Ascending aorta (tissue), 2 donors: Measurements from ENCODE around the gene CADM2. TPM values are rescaled to one million over a fixed set of nuclear protein-coding genes. Genes with fewer than 3 reads are reported as not detected.
"Not testable (repeated sequence)": the region's sequence is repeated elsewhere in the genome, so short reads cannot be mapped to it uniquely, and the experiment has no call there.

ENCODE experiments used
- DNase-seq, 2 donors: peaks; one replicate each; pipeline ENCODE4 v3.0.0-alpha.2; 2019; ENCODE audit warnings: low spot score in 2 of 2
- H3K27ac ChIP-seq, 2 donors: fragments of 200-600 bp; sonication (generic); one replicate each; pipeline ENCODE4 v1.5.1; 2016 to 2017; ENCODE audit warnings: mild to moderate bottlenecking in 1 of 2
- H3K27me3 ChIP-seq: fragments of 200-600 bp; sonication (generic); one replicate; pipeline ENCODE4 v1.5.1; 2017
- H3K36me3 ChIP-seq, 2 donors: fragments of 200-600 bp; sonication (generic); one replicate each; pipeline ENCODE4 v1.5.1; 2016
- H3K4me1 ChIP-seq, 2 donors: fragments of 200-600 bp; sonication (generic); one replicate each; pipeline ENCODE4 v1.5.1; 2016 to 2017; ENCODE audit warnings: mild to moderate bottlenecking in 1 of 2
- H3K4me3 ChIP-seq, 2 donors: fragments of 200-600 bp; sonication (generic); one replicate each; pipeline ENCODE4 v1.5.1; 2016 to 2017; ENCODE audit warnings: mild to moderate bottlenecking in 1 of 2
- H3K9me3 ChIP-seq, 2 donors: fragments of 200-600 bp; sonication (generic); one replicate each; pipeline ENCODE4 v1.5.1; 2016
- CTCF ChIP-seq, 3 experiments: fragments of 200-600 bp in 2 of 3; fragments of 450-650 bp in 1 of 3; sonication (generic) in 2 of 3; IDR thresholded peaks; one replicate each; pipeline ENCODE4 v1.5.1; 2016 to 2019; ENCODE audit warnings: antibody characterized with exemption in 3 of 3, mild to moderate bottlenecking in 1 of 3, moderate library complexity in 1 of 3
- intact Hi-C: fragments of 100-400 bp; cut with DNase I; formaldehyde crosslinking; loops from one replicate; pipeline ENCODE4 v1.15.1; 2023
- total RNA-seq: library from RNA; depleted of rRNA; stranded (reverse); fragments of >200 nt; gene quantifications from one replicate; pipeline ENCODE4 v1.1.0, GENCODE V29; 2016

Gene CADM2
- total RNA-seq, 1 donor from 2014 or later, result 23.0 TPM

GRCh38 chr3:85950435-85950834 is 991.6 kb downstream of the CADM2 start:
- Histone ChIP-seq H3K36me3 (no peaks in the 10 kb centered on the region), H3K4me1 (no peaks in the 10 kb centered on the region), H3K4me3 (no peak overlapping the region), H3K9me3 (no peaks in the 10 kb centered on the region), H3K27ac (no peak overlapping the region), H3K27me3 (no peaks in the 10 kb centered on the region)
- intact Hi-C loops, result no loop called here
- no peak for DNase-seq
- no peak for TF ChIP-seq CTCF (IDR thresholded peaks at IDR 0.05)

- intact Hi-C loops, result no loop called here
- H3K27me3 ChIP-seq, result no peaks in the 10 kb centered on the region
- no peak overlapping the region for H3K4me3 ChIP-seq
- no peak overlapping the region for H3K27ac ChIP-seq
- H3K36me3 ChIP-seq, result no peaks in the 10 kb centered on the region
- no peak for DNase-seq
- TF ChIP-seq CTCF (IDR thresholded peaks at IDR 0.05), result no peak
- no peaks in the 10 kb centered on the region for H3K9me3 ChIP-seq
- no peaks in the 10 kb centered on the region for H3K4me1 ChIP-seq
Observed at GRCh38 chr3:85960793-85961192, 1002.0 kb downstream of the CADM2 start.

- Histone ChIP-seq H3K9me3 (no peaks in the 10 kb centered on the region), H3K27me3 (no peaks in the 10 kb centered on the region), H3K4me1 (no peaks in the 10 kb centered on the region), H3K36me3 (no peaks in the 10 kb centered on the region), H3K4me3 (no peak overlapping the region), H3K27ac (no peak overlapping the region)
- DNase-seq, result no peak
- no peak for TF ChIP-seq CTCF (IDR thresholded peaks at IDR 0.05)
- intact Hi-C loops, result no loop called here
Observed at GRCh38 chr3:85977615-85978338, 1019.0 kb downstream of the CADM2 start.

- Histone ChIP-seq H3K4me1 (no peaks in the 10 kb centered on the region), H3K4me3 (no peak overlapping the region), H3K27ac (no peak overlapping the region), H3K27me3 (no peaks in the 10 kb centered on the region), H3K36me3 (no peaks in the 10 kb centered on the region), H3K9me3 (no peaks in the 10 kb centered on the region)
- TF ChIP-seq CTCF (IDR thresholded peaks at IDR 0.05), result no peak
- DNase-seq, result no peak
- intact Hi-C loops, result no loop called here
Observed at GRCh38 chr3:85979034-85979433, 1020.2 kb downstream of the CADM2 start.

GRCh38 chr3:85989581-85989980 is 1030.8 kb downstream of the CADM2 start:
- H3K9me3 ChIP-seq, intact Hi-C loops, H3K27ac ChIP-seq, H3K4me3 ChIP-seq, H3K36me3 ChIP-seq, H3K4me1 ChIP-seq, H3K27me3 ChIP-seq, DNase-seq: not testable (repeated sequence)

GRCh38 chr3:86029590-86029989 is 1070.8 kb downstream of the CADM2 start:
- H3K4me1 ChIP-seq, result no peaks in the 10 kb centered on the region
- DNase-seq, result no peak
- H3K27me3 ChIP-seq, result no peaks in the 10 kb centered on the region
- no peak overlapping the region for H3K27ac ChIP-seq
- no peaks in the 10 kb centered on the region for H3K9me3 ChIP-seq
- intact Hi-C loops, result no loop called here
- no peak overlapping the region for H3K4me3 ChIP-seq
- H3K36me3 ChIP-seq, result no peaks in the 10 kb centered on the region
- no peak for TF ChIP-seq CTCF (IDR thresholded peaks at IDR 0.05)
